Measurements from ENCODE around the gene PPP4R3A. TPM values are rescaled to one million over a fixed set of nuclear protein-coding genes. Genes with fewer than 3 reads are reported as not detected.

The PPP4R3A gene
- total and polyA plus RNA-seq, 3 donors from 2014 or later: 106 to 132 (median 113) TPM

DNA sequence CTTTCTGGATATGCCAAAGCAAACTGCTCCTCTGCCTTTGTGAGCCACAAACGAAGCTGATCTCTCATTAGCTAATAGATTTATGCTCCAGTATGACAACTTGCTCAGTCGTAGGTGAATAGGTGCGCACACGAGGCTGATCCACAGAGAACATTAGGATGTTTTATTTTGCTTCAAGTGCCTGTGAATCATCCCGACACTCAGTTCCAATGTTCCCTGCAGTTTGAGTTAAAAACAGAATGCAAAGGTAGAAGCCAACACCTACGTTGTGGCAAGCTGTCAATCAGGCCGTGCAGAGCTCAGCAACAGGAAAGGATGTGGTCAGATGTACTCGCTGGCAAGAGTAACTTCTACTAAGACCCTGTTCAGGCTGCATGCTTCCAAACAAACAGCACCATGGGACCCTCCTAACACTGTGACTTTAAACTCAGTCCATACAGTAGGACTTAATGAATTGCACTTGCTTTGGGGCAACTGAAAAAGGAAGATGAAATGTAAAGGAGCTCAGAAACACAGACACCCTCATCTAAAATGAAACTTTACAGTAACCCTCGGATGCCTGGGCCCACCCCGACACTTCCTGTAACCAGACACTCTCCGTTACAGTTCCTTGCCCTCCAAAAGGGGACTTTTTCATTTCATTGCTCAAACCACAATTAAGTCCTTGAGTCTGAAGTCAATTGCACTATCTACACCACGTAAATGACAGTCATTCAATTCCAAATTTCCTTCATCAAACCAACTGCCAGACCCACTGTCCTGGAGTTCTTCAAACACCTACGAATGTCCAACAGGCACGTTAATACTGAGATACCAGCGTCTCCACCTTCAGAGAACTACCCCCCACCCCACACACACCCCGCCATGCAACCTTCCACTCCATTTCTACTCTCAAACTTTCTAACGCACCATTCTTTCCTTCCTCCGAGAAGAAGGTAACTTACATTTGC, 94.0 kb downstream of the PPP4R3A start:
- Histone ChIP-seq H3K27ac (peak overlapping the region in 1 of 2 donors; percentile 55), H3K4me3 (peak overlapping the region; percentile 71 to 76), H3K9me3 (no peaks in the 10 kb centered on the region), H3K4me1 (peaks cover 1% of the 10 kb centered on the region), H3K27me3 (no peaks in the 10 kb centered on the region), H3K36me3 (ENCODE audit: low read depth, missing control alignments) (no peaks in the 10 kb centered on the region)
- TF ChIP-seq POLR2A (IDR thresholded peaks at IDR 0.05): no peak
- TF ChIP-seq, protein P1, sequence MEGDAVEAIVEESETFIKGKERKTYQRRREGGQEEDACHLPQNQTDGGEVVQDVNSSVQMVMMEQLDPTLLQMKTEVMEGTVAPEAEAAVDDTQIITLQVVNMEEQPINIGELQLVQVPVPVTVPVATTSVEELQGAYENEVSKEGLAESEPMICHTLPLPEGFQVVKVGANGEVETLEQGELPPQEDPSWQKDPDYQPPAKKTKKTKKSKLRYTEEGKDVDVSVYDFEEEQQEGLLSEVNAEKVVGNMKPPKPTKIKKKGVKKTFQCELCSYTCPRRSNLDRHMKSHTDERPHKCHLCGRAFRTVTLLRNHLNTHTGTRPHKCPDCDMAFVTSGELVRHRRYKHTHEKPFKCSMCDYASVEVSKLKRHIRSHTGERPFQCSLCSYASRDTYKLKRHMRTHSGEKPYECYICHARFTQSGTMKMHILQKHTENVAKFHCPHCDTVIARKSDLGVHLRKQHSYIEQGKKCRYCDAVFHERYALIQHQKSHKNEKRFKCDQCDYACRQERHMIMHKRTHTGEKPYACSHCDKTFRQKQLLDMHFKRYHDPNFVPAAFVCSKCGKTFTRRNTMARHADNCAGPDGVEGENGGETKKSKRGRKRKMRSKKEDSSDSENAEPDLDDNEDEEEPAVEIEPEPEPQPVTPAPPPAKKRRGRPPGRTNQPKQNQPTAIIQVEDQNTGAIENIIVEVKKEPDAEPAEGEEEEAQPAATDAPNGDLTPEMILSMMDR (IDR thresholded peaks at IDR 0.05): no peak
- DNase-seq: no peak
- WGBS, 2 donors: 50 to 69% methylated on average over 18 of the region's 18 CpGs
- intact Hi-C loops (cut with DNase I; ENCODE audit: low total_unique reads): loop anchor here (5.0 kb wide), 1 partner anchor 94 kb away; no protein-coding TSS in a partner anchor

DNA sequence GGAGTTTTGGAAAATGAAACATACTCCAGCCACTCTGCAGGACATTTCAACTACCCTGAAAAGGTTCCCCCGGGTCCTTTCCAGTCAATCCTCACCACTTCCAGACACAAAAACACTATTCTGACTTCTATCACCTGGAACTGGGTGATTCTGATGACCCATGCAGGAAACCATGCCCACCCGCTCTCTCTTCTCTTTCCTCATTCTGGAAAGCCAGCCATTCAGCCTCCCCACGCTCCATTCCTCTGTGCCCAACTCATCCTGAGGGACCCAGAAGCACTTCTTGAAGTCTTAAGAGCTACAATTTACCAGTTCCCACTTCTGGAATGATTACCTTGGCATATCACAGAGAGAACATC, 95.7 kb downstream of the PPP4R3A start:
- no peaks in the 10 kb centered on the region for H3K9me3 ChIP-seq
- no peak overlapping the region for H3K27ac ChIP-seq
- H3K27me3 ChIP-seq: no peaks in the 10 kb centered on the region
- H3K4me3 ChIP-seq: no peak overlapping the region
- intact Hi-C loops (cut with DNase I; ENCODE audit: low total_unique reads): no loop called here
- no peaks in the 10 kb centered on the region for H3K4me1 ChIP-seq
- no peak for DNase-seq
- no peaks in the 10 kb centered on the region for H3K36me3 ChIP-seq (ENCODE audit: low read depth, missing control alignments)
- TF ChIP-seq, protein P1 (IDR thresholded peaks at IDR 0.05): no peak
- 93 to 95% methylated on average over 3 of the region's 3 CpGs for WGBS, 2 donors

DNA sequence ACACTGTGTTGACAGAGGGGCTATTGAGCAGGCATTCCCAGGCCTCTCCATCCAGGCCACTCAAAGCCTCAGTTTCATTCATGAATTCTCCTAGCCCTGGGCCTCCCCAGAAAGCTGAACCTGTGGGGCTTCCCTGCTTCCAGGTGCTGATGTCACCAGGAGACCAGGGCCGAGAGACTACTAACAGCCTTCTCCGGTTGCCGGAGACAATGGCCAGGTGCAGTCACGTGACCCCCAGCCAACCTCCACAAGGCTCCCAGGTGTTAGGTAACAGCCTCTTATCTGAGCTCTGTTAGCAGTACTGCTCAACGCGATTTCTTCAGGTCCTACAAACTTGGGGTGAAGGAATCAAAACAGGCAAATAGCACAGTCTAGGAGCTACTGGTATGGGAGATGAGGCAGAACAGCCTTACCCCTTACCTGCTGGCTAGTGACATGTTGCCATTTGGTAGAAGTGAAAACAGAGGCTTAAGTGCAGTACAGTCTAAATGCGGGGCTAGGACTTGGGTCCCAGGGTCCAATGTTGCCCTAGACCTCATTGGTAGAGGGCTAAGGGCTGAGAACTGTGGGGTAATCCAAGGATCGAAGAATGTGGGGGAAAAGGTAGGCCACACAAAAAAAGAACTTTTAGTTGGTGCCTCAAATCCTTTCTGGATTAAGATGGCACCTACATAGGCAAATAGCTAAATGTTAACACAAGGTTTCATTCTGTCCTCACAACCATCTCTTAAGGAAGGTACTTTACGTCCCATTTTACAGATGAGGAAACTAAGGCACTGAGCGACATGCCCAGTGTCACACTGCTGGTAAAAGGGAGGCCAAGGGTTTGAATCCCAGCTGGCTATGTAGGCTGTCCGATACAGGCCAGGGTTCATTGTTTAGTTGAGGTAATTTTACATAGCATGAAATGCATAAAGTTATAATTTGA, 96.3 kb downstream of the PPP4R3A start:
- H3K27me3 ChIP-seq: no peaks in the 10 kb centered on the region
- DNase-seq: no peak
- intact Hi-C loops (cut with DNase I; ENCODE audit: low total_unique reads): no loop called here
- no peak overlapping the region for H3K4me3 ChIP-seq
- H3K36me3 ChIP-seq (ENCODE audit: low read depth, missing control alignments): no peaks in the 10 kb centered on the region
- H3K27ac ChIP-seq: no peak overlapping the region
- H3K9me3 ChIP-seq: no peaks in the 10 kb centered on the region
- no peak for TF ChIP-seq POLR2A (IDR thresholded peaks at IDR 0.05)
- TF ChIP-seq, protein P1 (IDR thresholded peaks at IDR 0.05): no peak
- 84 to 90% methylated on average over 11 of the region's 11 CpGs for WGBS, 2 donors
- no peaks in the 10 kb centered on the region for H3K4me1 ChIP-seq

DNA sequence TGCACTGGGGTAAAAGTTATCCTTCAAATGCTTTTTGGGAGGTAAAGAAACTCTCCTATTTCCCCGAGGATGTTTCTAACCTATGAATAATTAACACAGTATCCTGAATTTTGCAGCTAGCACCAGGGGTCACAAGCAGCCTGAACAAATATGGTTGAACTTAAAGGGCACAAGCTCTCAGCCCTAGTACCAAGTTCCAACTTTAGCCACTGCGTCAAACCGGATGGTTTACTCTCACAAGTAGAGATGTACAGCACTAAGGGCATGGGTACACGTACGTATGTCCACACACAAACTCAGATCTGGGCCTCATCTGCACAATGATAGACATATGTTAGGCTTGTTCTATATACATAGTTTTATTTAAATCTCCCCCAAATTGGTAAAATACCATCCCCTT, 97.2 kb downstream of the PPP4R3A start:
- Histone ChIP-seq H3K27ac (no peak overlapping the region), H3K9me3 (no peaks in the 10 kb centered on the region), H3K27me3 (no peaks in the 10 kb centered on the region), H3K4me1 (no peaks in the 10 kb centered on the region), H3K36me3 (ENCODE audit: low read depth, missing control alignments) (no peaks in the 10 kb centered on the region), H3K4me3 (no peak overlapping the region)
- intact Hi-C loops (cut with DNase I; ENCODE audit: low total_unique reads): no loop called here
- 87 to 93% methylated on average over 5 of the region's 5 CpGs for WGBS, 2 donors
- no peak for TF ChIP-seq POLR2A (IDR thresholded peaks at IDR 0.05)
- TF ChIP-seq, protein P1 (IDR thresholded peaks at IDR 0.05): no peak
- DNase-seq: no peak

Data from testis (tissue), 3 donors.